Measurements from ENCODE around the gene LIPC. TPM values are rescaled to one million over a fixed set of nuclear protein-coding genes. Genes with fewer than 3 reads are reported as not detected.

LIPC gene
- total RNA-seq, 1 experiment from 2014 or later, result not detected

DNA sequence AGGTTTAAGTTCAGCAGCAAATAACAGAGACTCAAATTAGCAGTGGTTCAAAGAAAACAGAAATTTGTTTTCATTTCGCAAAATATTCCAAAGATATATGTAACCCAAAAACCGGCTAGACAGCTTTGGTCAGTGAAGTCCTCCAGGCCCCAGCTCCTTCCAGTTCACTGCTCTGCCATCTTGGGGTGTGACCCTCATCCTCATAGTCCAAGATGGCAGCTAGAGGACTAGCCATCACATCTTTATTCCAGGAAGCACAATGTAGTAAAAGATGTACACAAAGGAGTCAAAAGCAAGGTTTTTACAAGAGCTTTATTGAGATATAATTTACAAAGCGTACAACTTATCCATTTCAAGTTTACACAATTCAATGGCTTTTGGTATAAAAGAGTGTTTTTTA is 107.1 kb downstream of the LIPC start:
- ATAC-seq, result no peak
- POLR2A ChIA-PET, result no interaction called here
- H3K27ac Mint-ChIP-seq, result no peak overlapping the region
- H3K36me3 Mint-ChIP-seq, result no peaks in the 10 kb centered on the region
- no peak for DNase-seq (ENCODE audit: low spot score)
- no peaks in the 10 kb centered on the region for H3K9me3 Mint-ChIP-seq
- CTCF ChIA-PET, result no interaction called here
- TF ChIP-seq SOX15 (CRISPR knock-in tag; IDR thresholded peaks at IDR 0.05) (no peak), ZNF232 (CRISPR knock-in tag; IDR thresholded peaks at IDR 0.05) (no peak), FOXP1 (CRISPR knock-in tag; IDR thresholded peaks at IDR 0.05; ENCODE audit: borderline replicate concordance) (no peak), EMX1 (CRISPR knock-in tag; IDR thresholded peaks at IDR 0.05) (no peak), KAT7 (CRISPR knock-in tag; IDR thresholded peaks at IDR 0.05; ENCODE audit: borderline replicate concordance) (no peak), CREM (CRISPR knock-in tag; IDR thresholded peaks at IDR 0.05) (no peak), TEAD4 (CRISPR knock-in tag; IDR thresholded peaks at IDR 0.05) (no peak), NR3C1 (CRISPR knock-in tag; conservative IDR thresholded peaks at IDR 0.05; ENCODE audit: low read depth) (no peak), NFATC4 (CRISPR knock-in tag; IDR thresholded peaks at IDR 0.05) (no peak)
- TF ChIP-seq, protein P1, sequence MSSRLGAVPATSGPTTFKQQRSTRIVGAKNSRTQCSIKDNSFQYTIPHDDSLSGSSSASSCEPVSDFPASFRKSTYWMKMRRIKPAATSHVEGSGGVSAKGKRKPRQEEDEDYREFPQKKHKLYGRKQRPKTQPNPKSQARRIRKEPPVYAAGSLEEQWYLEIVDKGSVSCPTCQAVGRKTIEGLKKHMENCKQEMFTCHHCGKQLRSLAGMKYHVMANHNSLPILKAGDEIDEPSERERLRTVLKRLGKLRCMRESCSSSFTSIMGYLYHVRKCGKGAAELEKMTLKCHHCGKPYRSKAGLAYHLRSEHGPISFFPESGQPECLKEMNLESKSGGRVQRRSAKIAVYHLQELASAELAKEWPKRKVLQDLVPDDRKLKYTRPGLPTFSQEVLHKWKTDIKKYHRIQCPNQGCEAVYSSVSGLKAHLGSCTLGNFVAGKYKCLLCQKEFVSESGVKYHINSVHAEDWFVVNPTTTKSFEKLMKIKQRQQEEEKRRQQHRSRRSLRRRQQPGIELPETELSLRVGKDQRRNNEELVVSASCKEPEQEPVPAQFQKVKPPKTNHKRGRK (CRISPR knock-in tag; IDR thresholded peaks at IDR 0.05; ENCODE audit: borderline replicate concordance), result no peak
- TF ChIP-seq, protein P2, sequence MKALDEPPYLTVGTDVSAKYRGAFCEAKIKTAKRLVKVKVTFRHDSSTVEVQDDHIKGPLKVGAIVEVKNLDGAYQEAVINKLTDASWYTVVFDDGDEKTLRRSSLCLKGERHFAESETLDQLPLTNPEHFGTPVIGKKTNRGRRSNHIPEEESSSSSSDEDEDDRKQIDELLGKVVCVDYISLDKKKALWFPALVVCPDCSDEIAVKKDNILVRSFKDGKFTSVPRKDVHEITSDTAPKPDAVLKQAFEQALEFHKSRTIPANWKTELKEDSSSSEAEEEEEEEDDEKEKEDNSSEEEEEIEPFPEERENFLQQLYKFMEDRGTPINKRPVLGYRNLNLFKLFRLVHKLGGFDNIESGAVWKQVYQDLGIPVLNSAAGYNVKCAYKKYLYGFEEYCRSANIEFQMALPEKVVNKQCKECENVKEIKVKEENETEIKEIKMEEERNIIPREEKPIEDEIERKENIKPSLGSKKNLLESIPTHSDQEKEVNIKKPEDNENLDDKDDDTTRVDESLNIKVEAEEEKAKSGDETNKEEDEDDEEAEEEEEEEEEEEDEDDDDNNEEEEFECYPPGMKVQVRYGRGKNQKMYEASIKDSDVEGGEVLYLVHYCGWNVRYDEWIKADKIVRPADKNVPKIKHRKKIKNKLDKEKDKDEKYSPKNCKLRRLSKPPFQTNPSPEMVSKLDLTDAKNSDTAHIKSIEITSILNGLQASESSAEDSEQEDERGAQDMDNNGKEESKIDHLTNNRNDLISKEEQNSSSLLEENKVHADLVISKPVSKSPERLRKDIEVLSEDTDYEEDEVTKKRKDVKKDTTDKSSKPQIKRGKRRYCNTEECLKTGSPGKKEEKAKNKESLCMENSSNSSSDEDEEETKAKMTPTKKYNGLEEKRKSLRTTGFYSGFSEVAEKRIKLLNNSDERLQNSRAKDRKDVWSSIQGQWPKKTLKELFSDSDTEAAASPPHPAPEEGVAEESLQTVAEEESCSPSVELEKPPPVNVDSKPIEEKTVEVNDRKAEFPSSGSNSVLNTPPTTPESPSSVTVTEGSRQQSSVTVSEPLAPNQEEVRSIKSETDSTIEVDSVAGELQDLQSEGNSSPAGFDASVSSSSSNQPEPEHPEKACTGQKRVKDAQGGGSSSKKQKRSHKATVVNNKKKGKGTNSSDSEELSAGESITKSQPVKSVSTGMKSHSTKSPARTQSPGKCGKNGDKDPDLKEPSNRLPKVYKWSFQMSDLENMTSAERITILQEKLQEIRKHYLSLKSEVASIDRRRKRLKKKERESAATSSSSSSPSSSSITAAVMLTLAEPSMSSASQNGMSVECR (CRISPR knock-in tag; IDR thresholded peaks at IDR 0.05; ENCODE audit: borderline replicate concordance), result no peak
- no peaks in the 10 kb centered on the region; the same call in 1 of the 2 replicates for H3K27me3 Mint-ChIP-seq (ENCODE audit: low read depth)
- H3K4me1 Mint-ChIP-seq, result no peaks in the 10 kb centered on the region
- no peak overlapping the region for H3K4me3 Mint-ChIP-seq

DNA sequence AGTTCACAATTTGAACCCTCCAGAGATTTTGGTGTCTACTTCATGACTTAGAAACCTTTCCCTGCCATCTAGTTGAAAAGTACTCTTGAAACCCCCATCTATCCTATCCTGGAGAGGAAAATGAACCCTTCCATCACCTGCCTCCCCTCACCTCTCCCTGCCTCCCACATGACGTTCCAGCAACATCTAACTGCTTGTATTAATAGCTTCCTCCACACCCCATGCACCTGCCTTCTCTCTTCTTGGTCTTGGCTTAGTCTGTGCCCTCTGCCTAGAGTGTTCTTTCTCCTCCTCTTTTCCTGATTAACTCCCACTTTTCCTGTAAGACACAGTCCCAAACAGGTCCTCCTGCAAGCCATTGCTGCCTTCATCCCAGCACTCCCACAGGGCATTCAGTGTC is 107.8 kb downstream of the LIPC start:
- Mint-ChIP-seq H3K27me3 (ENCODE audit: low read depth) (no peaks in the 10 kb centered on the region; the same call in 1 of the 2 replicates), H3K27ac (no peak overlapping the region)
- CTCF ChIA-PET, result interaction anchor here (1.6 kb wide), 1 partner anchor 22 kb away, joined by 3 read pairs; no protein-coding TSS in a partner anchor
- no peak for TF ChIP-seq RELA (CRISPR knock-in tag; IDR thresholded peaks at IDR 0.05; ENCODE audit: borderline replicate concordance)
- no peak for TF ChIP-seq GABPB1 (CRISPR knock-in tag; IDR thresholded peaks at IDR 0.05)
- TF ChIP-seq, protein P2 (CRISPR knock-in tag; IDR thresholded peaks at IDR 0.05; ENCODE audit: borderline replicate concordance), result no peak
- no peak for TF ChIP-seq ESRRA (CRISPR knock-in tag; IDR thresholded peaks at IDR 0.05; ENCODE audit: borderline replicate concordance)
- TF ChIP-seq ZNF671 (CRISPR knock-in tag; IDR thresholded peaks at IDR 0.05), result no peak
- no peak for TF ChIP-seq FOXK1 (CRISPR knock-in tag; IDR thresholded peaks at IDR 0.05)
- TF ChIP-seq, protein P3, sequence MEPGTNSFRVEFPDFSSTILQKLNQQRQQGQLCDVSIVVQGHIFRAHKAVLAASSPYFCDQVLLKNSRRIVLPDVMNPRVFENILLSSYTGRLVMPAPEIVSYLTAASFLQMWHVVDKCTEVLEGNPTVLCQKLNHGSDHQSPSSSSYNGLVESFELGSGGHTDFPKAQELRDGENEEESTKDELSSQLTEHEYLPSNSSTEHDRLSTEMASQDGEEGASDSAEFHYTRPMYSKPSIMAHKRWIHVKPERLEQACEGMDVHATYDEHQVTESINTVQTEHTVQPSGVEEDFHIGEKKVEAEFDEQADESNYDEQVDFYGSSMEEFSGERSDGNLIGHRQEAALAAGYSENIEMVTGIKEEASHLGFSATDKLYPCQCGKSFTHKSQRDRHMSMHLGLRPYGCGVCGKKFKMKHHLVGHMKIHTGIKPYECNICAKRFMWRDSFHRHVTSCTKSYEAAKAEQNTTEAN (CRISPR knock-in tag; IDR thresholded peaks at IDR 0.05), result no peak
- TF ChIP-seq CREB1 (CRISPR knock-in tag; IDR thresholded peaks at IDR 0.05), result no peak
- TF ChIP-seq, protein P4, sequence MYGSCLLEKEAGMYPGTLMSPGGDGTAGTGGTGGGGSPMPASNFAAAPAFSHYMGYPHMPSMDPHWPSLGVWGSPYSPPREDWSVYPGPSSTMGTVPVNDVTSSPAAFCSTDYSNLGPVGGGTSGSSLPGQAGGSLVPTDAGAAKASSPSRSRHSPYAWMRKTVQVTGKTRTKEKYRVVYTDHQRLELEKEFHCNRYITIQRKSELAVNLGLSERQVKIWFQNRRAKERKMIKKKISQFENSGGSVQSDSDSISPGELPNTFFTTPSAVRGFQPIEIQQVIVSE (CRISPR knock-in tag; IDR thresholded peaks at IDR 0.05; ENCODE audit: borderline replicate concordance), result no peak
- TF ChIP-seq, protein P5, sequence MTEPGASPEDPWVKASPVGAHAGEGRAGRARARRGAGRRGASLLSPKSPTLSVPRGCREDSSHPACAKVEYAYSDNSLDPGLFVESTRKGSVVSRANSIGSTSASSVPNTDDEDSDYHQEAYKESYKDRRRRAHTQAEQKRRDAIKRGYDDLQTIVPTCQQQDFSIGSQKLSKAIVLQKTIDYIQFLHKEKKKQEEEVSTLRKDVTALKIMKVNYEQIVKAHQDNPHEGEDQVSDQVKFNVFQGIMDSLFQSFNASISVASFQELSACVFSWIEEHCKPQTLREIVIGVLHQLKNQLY (CRISPR knock-in tag; IDR thresholded peaks at IDR 0.05), result no peak
- no peak for TF ChIP-seq NR1H2 (CRISPR knock-in tag; IDR thresholded peaks at IDR 0.05)
- TF ChIP-seq, protein P6, sequence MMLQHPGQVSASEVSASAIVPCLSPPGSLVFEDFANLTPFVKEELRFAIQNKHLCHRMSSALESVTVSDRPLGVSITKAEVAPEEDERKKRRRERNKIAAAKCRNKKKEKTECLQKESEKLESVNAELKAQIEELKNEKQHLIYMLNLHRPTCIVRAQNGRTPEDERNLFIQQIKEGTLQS (CRISPR knock-in tag; conservative IDR thresholded peaks at IDR 0.05), result no peak
- TF ChIP-seq ZNF396 (CRISPR knock-in tag; IDR thresholded peaks at IDR 0.05; ENCODE audit: borderline replicate concordance), result no peak
- TF ChIP-seq ZNF121 (CRISPR knock-in tag; IDR thresholded peaks at IDR 0.05), result no peak

More for the DNA sequence above, 107.8 kb downstream of the LIPC start:
- no peaks in the 10 kb centered on the region for H3K4me1 Mint-ChIP-seq
- no peaks in the 10 kb centered on the region for H3K36me3 Mint-ChIP-seq
- no peak for ATAC-seq
- no peak for DNase-seq (ENCODE audit: low spot score)
- no peaks in the 10 kb centered on the region for H3K9me3 Mint-ChIP-seq
- no peak overlapping the region for H3K4me3 Mint-ChIP-seq
- POLR2A ChIA-PET, result no interaction called here
